Ishikawa (cell line): ENCODE data around the gene ZGPAT.

Experiments used
- CEBPB ChIP-seq: IDR thresholded peaks from 2 replicates; pipeline ENCODE4 v1.6.1; 2012
- CREB1 ChIP-seq: IDR thresholded peaks from 2 replicates; pipeline ENCODE4 v1.6.1; 2012; ENCODE audit warnings: low read depth
- EGR1 ChIP-seq: IDR thresholded peaks from 2 replicates; pipeline ENCODE4 v1.6.1; 2012
- EP300 ChIP-seq: IDR thresholded peaks from 2 replicates; pipeline ENCODE4 v1.6.1; 2012; ENCODE audit warnings: borderline replicate concordance
- FOXM1 ChIP-seq: IDR thresholded peaks from 2 replicates; pipeline ENCODE4 v1.6.1; 2012; ENCODE audit warnings: low read depth, borderline replicate concordance
- MAX ChIP-seq: IDR thresholded peaks from 2 replicates; pipeline ENCODE4 v1.6.1; 2012
- NFIC ChIP-seq: IDR thresholded peaks from 2 replicates; pipeline ENCODE4 v1.6.1; 2012
- RAD21 ChIP-seq: IDR thresholded peaks from 2 replicates; pipeline ENCODE4 v1.6.1; 2012; ENCODE audit warnings: low read depth
- REST ChIP-seq: IDR thresholded peaks from 2 replicates; pipeline ENCODE4 v1.6.1; 2012; ENCODE audit warnings: low read depth, mild to moderate bottlenecking
- TAF1 ChIP-seq: IDR thresholded peaks from 2 replicates; pipeline ENCODE4 v1.6.1; 2012; ENCODE audit warnings: low read depth, mild to moderate bottlenecking
- TCF12 ChIP-seq: IDR thresholded peaks from 2 replicates; pipeline ENCODE4 v1.6.1; 2012; ENCODE audit warnings: low read depth
- TEAD4 ChIP-seq: IDR thresholded peaks from 2 replicates; pipeline ENCODE4 v1.6.1; 2012
- USF1 ChIP-seq: IDR thresholded peaks from 2 replicates; pipeline ENCODE4 v1.6.1; 2012
- YY1 ChIP-seq: IDR thresholded peaks from 2 replicates; pipeline ENCODE4 v1.6.1; 2012; ENCODE audit warnings: low read depth
- ZBTB7A ChIP-seq: IDR thresholded peaks from 2 replicates; pipeline ENCODE4 v1.6.1; 2012; ENCODE audit warnings: low read depth

Gene ZGPAT

GRCh38 chr20:63690898-63691710 is 16.7 kb upstream of the ZGPAT start:
- TF ChIP-seq FOXM1 (no peak), TCF12 (0 out of 2 replicates have a peak, but pooled peaks have one; percentile 43), NFIC (peak; percentile 39; the same call in 1 of the 2 replicates), RAD21 (no peak), MAX (no peak), TEAD4 (peak; percentile 16; the same call in 1 of the 2 replicates)

- TF ChIP-seq ZBTB7A (no peak; the same call in 1 of the 2 replicates), TCF12 (no peak), YY1 (no peak), NFIC (no peak), CREB1 (no peak), USF1 (no peak), TAF1 (no peak), RAD21 (no peak), FOXM1 (no peak), EP300 (no peak), REST (no peak), MAX (no peak), EGR1 (no peak), CEBPB (no peak)
These were observed 16.0 kb upstream of the ZGPAT start for GRCh38 chr20:63691711-63692435.

GRCh38 chr20:63692436-63693082 is 15.3 kb upstream of the ZGPAT start:
- no peak for TF ChIP-seq REST

- TF ChIP-seq FOXM1, result no peak
- no peak for TF ChIP-seq CREB1
- no peak for TF ChIP-seq TAF1
- no peak for TF ChIP-seq EP300
- TF ChIP-seq NFIC, result no peak
- TF ChIP-seq YY1, result no peak
- no peak for TF ChIP-seq ZBTB7A
- TF ChIP-seq USF1, result no peak
- no peak for TF ChIP-seq EGR1
- no peak for TF ChIP-seq TCF12
- no peak for TF ChIP-seq TEAD4
- no peak for TF ChIP-seq REST
- no peak for TF ChIP-seq MAX
- no peak for TF ChIP-seq RAD21
- TF ChIP-seq CEBPB, result no peak
These were observed 14.6 kb upstream of the ZGPAT start for GRCh38 chr20:63693083-63693732.
